ENCODE data around the gene MTA1.

Gene MTA1

DNA sequence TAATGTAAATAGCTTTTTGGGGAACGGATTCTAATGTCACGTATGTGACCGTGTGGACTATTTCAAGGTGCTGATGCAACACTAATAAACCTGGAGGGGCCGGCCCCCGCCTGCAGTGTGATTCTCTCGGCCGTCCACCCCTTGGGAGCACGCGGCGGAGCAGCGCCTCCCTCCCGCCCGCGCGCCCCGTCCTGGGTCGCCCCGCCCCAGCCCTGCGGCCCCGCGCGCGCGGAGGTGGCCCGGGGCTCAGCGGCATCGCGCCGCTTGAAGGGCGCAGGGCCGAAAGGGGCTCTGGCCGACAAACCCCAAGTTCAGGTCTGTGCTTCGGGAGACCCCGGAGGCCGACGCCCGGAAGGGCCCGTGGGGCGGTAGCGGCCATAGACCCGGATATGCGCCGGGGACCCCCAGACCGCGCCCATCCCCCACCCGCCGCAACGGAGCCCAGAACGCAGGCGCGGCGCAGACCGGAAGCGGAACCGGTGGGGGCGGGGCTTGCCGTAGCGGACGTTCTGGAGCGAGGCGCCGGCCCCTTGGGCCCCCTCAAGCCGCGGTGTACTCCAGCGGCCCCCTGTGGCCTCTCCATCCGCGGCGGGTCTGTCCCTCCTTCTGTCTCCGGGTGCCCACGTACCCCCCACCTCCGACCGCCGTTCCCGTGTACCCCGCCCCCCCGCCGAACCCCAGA is 21.4 kb upstream of the MTA1 start, which contains the start of gene TEX22:
Gene TEX22, plus strand, starts transcription at position 495 of the 682 bp plus-strand sequence. CDS start 803 bp downstream, outside the sequence.
- peak; percentile 97 for DNase-seq (ENCODE audit: low spot score)
- TF ChIP-seq, protein P1, sequence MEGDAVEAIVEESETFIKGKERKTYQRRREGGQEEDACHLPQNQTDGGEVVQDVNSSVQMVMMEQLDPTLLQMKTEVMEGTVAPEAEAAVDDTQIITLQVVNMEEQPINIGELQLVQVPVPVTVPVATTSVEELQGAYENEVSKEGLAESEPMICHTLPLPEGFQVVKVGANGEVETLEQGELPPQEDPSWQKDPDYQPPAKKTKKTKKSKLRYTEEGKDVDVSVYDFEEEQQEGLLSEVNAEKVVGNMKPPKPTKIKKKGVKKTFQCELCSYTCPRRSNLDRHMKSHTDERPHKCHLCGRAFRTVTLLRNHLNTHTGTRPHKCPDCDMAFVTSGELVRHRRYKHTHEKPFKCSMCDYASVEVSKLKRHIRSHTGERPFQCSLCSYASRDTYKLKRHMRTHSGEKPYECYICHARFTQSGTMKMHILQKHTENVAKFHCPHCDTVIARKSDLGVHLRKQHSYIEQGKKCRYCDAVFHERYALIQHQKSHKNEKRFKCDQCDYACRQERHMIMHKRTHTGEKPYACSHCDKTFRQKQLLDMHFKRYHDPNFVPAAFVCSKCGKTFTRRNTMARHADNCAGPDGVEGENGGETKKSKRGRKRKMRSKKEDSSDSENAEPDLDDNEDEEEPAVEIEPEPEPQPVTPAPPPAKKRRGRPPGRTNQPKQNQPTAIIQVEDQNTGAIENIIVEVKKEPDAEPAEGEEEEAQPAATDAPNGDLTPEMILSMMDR (IDR thresholded peaks at IDR 0.05; ENCODE audit: borderline replicate concordance, control extremely low read depth, extremely low read depth, insufficient read depth, missing control alignments) = no peak
- in situ Hi-C loops (cut with MboI; ENCODE audit: low sequenced_read_pairs, unreplicated experiment) = no loop called here

DNA sequence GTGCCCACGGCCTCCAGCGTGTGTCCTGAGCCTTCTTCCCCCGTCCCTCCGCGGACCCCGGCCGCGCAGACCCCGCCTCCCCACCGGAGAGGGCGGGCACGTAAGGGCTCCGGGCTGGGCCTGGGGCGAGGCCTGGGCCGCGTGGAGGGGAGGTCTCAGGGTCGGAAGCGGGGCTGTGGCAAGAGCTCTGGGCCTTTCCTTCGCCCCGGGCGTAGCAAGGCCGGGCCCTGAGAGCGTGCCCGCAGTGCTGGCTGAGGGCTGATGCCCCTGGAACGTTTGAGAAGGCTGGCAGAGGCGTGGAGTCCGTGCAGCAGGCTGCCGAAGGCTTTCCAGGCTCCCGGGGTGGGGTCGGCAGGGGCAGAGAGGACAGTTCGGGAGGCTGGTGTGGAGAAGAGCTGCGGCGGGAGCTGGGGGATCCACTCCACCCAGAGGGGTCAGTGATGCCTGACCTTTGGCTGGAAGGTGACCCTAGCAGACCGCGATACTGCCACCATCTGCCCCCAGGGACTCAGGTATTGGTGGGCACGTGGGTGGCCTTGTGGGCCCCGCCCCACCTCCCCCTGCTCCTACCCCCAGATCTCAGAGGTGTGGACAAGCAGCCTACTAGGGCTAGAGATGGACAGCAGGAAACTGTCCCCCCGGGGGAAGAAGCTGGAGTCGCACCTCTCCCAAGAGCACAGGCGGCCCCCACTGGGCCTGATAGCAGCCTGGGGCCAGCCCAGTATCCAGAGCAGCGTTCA is 20.7 kb upstream of the MTA1 start:
- TF ChIP-seq, protein P1 (IDR thresholded peaks at IDR 0.05; ENCODE audit: borderline replicate concordance, control extremely low read depth, extremely low read depth, insufficient read depth, missing control alignments) = no peak
- in situ Hi-C loops (cut with MboI; ENCODE audit: low sequenced_read_pairs, unreplicated experiment) = no loop called here
- DNase-seq (ENCODE audit: low spot score) = no peak

DNA sequence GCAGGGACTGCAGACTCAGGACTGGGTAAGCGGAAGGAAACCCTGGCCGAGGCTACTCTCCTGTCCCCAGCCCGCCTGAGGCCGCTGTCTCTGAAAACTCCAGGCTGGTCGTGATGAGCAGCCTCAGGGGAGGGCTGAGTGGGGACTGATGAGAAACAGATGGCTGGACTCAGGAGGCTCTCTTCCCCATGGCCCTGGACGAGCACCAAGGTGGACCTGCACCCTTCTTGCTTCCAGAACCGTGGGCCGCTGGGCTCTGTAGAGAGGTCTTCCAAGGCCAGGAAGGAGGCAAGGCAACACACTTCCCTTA is 20.2 kb upstream of the MTA1 start:
- no peak for DNase-seq (ENCODE audit: low spot score)
- in situ Hi-C loops (cut with MboI; ENCODE audit: low sequenced_read_pairs, unreplicated experiment) = no loop called here
- TF ChIP-seq, protein P1 (IDR thresholded peaks at IDR 0.05; ENCODE audit: borderline replicate concordance, control extremely low read depth, extremely low read depth, insufficient read depth, missing control alignments) = no peak

DNA sequence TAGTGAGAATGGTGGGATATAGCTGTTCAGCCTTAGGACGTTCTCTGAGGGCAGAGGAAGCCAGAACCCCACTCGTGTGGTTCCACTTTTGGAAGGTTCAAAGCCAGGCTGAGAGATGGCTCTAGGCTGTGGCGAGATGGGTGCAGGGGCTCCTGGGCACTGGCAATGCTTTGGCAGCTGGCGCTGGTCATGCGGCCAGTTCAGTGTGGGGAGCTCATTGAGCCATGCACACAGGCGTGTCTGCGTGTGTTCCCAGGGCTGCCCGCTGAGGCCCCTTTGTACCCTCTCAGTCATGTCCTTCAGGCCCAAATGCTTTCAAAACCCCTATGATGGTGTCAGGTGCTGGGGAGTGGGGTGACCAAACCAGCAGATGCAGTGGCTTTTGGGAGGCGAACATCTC is 19.6 kb upstream of the MTA1 start:
- DNase-seq (ENCODE audit: low spot score) = no peak
- in situ Hi-C loops (cut with MboI; ENCODE audit: low sequenced_read_pairs, unreplicated experiment) = no loop called here
- TF ChIP-seq, protein P1 (IDR thresholded peaks at IDR 0.05; ENCODE audit: borderline replicate concordance, control extremely low read depth, extremely low read depth, insufficient read depth, missing control alignments) = no peak

DNA sequence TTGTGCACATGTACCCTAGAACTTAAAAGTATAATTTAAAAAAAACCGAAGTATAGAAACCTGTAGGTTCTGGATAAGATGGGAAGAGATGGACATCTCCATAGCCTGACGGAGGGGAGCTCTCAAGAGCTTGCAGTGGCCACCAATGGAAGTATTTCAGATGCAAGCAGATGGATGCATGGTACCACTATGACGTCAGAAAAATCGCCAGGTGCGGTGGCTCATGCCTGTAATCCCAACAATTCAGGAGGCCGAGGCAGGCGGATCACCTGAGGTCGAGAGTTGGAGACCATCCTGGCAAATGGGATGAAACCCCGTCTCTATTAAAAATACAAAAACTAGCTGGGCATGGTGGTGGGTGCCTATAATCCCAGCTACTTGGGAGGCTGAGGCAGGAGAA is 17.9 kb upstream of the MTA1 start:
- DNase-seq (ENCODE audit: low spot score) = no peak
- in situ Hi-C loops (cut with MboI; ENCODE audit: low sequenced_read_pairs, unreplicated experiment) = no loop called here
- TF ChIP-seq, protein P1 (IDR thresholded peaks at IDR 0.05; ENCODE audit: borderline replicate concordance, control extremely low read depth, extremely low read depth, insufficient read depth, missing control alignments) = no peak

DNA sequence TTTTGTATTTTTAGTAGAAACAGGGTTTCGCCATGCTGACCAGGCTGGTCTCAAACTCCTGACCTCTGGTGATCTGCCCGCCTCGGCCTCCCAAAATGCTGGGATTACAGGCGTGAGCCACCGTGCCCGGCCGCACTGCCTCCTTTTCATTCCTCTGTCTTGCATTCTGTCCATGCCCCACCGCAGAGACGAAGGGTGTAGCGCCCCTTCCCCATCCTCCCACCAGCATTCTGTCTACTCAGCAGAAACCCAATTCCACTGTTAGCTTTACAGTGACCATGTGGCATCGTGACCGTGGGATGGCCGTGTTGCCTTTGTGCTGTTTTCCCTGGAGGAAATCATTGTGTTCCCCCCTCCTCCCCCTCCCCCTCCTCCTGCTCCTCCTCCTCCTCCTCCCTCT is 11.0 kb upstream of the MTA1 start:
- DNase-seq (ENCODE audit: low spot score) = no peak
- in situ Hi-C loops (cut with MboI; ENCODE audit: low sequenced_read_pairs, unreplicated experiment) = no loop called here
- TF ChIP-seq, protein P1 (IDR thresholded peaks at IDR 0.05; ENCODE audit: borderline replicate concordance, control extremely low read depth, extremely low read depth, insufficient read depth, missing control alignments) = no peak
